Coronary artery (tissue), 2 donors: ENCODE measurements around the gene MED27.

ENCODE experiments used
- DNase-seq: peaks from one replicate; pipeline ENCODE4 v3.0.0-alpha.2; 2017; ENCODE audit warnings: low spot score
- H3K27ac ChIP-seq, 2 donors: fragments of 200-600 bp; sonication (generic); one replicate each; pipeline ENCODE4 v1.5.1; 2016 to 2019
- H3K4me3 ChIP-seq: fragments of 200-600 bp; sonication (generic); 2 replicates; pipeline ENCODE4 v1.5.1; 2016; ENCODE audit warnings: mild to moderate bottlenecking, moderate library complexity
- TF ChIP-seq, protein P1 (sequence below): fragments of 200-600 bp; sonication (generic); IDR thresholded peaks from one replicate; pipeline ENCODE4 v1.5.1; 2019; ENCODE audit warnings: antibody characterized with exemption

The MED27 gene

GRCh38 chr9:131824953-131825495 lies 254.6 kb downstream of the MED27 start:
- DNase-seq: no peak
- Histone ChIP-seq H3K27ac (no peak overlapping the region), H3K4me3 (no peak overlapping the region)
- TF ChIP-seq, protein P1, sequence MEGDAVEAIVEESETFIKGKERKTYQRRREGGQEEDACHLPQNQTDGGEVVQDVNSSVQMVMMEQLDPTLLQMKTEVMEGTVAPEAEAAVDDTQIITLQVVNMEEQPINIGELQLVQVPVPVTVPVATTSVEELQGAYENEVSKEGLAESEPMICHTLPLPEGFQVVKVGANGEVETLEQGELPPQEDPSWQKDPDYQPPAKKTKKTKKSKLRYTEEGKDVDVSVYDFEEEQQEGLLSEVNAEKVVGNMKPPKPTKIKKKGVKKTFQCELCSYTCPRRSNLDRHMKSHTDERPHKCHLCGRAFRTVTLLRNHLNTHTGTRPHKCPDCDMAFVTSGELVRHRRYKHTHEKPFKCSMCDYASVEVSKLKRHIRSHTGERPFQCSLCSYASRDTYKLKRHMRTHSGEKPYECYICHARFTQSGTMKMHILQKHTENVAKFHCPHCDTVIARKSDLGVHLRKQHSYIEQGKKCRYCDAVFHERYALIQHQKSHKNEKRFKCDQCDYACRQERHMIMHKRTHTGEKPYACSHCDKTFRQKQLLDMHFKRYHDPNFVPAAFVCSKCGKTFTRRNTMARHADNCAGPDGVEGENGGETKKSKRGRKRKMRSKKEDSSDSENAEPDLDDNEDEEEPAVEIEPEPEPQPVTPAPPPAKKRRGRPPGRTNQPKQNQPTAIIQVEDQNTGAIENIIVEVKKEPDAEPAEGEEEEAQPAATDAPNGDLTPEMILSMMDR: no peak

GRCh38 chr9:131824155-131824594 lies 255.5 kb downstream of the MED27 start:
- Histone ChIP-seq H3K27ac (no peak overlapping the region), H3K4me3 (no peak overlapping the region)
- DNase-seq: no peak
- TF ChIP-seq, protein P1: no peak

GRCh38 chr9:131823701-131824146 lies 255.9 kb downstream of the MED27 start:
- Histone ChIP-seq H3K27ac (no peak overlapping the region), H3K4me3 (no peak overlapping the region)
- no peak for DNase-seq
- TF ChIP-seq, protein P1: no peak

DNA sequence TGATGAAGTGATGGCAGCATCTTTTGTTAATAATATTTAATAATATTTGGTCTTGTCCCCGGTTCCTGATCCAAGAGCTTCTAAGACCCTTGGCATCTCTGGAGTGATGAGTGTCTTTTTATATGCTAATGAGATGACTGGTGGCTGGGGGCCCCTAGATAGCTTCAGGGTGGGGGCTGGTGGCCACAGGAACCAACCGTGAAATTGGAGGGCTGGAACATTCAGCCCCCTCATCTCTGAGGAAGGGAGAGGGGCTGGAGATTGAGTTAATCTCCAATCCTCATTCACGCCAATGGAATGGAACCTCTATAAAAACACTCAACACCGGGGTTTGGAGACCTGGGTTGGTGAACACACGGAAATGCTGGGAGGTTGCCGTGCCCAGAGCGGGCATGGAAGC lies 261.6 kb downstream of the MED27 start:
- Histone ChIP-seq H3K27ac (no peak overlapping the region), H3K4me3 (no peak overlapping the region)
- TF ChIP-seq, protein P1: no peak
- DNase-seq: no peak

- H3K4me3 ChIP-seq: no peak overlapping the region
- no peak overlapping the region for H3K27ac ChIP-seq
- DNase-seq: no peak
- TF ChIP-seq, protein P1: no peak
These were observed 262.0 kb downstream of the MED27 start for GRCh38 chr9:131817627-131818026.

GRCh38 chr9:131817073-131817472 lies 262.6 kb downstream of the MED27 start:
- TF ChIP-seq, protein P1: no peak
- H3K27ac ChIP-seq: no peak overlapping the region
- no peak overlapping the region for H3K4me3 ChIP-seq
- no peak for DNase-seq

DNA sequence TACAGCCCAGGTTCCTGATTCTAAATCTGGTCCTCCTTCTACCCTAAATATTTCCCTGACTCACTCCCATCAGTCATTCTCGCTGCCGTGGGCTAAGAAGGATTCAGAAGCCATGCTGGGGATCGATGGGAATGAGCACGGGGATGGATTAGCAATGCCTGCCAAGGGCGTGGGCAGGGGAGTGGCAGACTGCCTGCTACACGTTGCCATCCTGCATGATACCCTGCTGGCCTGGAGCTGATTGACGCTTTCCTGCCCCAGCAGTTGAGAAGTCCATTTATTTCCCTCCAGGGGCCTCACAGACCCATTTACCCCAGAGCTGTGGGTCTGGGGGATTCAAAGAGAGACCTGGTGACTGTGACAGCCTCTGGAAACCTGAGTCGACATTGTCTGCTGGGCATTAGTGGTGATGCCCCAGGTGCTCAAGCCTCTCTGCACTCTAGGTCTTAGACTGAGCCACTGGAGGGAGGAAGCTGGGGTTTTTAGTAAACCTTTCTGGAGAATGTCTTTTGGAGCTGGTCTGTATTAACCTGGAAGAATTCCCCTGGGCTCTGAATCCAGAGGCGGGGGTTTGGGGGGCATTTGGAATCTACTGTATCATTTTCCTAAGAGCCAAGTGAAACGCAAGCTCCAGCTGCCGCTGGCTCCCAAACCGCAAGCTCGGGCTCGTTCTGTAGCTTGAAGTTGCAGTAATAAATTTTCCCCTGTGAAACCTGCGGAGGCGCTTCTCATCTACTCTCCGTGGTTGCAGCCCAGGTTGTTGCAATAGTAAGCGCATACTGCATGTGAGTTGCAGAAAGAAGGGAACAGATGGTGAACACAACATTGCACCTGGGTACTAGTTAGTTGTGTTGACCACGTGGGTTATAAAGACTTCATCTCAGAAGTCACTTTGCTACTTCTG lies 263.4 kb downstream of the MED27 start:
- Histone ChIP-seq H3K27ac (no peak overlapping the region), H3K4me3 (no peak overlapping the region)
- TF ChIP-seq, protein P1: no peak
- no peak for DNase-seq
